Measurements from ENCODE around the gene PAX3. TPM values are rescaled to one million over a fixed set of nuclear protein-coding genes. Genes with fewer than 3 reads are reported as not detected.

The PAX3 gene
- total and polyA plus RNA-seq, 2 experiments from 2014 or later, result not detected

DNA sequence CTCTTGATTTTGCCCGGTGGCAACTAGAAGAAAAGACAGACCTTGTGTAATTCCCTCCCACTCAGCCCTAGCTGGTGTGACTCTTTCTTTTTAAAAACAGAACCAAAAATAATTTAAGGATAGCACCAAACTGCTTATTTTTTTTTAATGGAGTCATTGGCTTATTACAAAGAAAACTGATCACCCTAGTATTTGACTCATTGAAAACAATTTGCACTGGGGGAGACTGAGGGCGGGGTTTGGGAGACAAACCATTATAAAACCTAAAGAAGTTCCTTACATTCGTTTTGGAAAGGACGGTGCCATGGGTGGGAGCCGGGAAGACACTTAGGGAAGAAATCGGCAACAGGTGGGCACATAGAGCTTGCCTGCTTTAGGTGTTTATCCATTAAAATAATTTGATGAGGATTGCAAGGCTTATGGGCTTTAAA is 2.5 kb downstream of the PAX3 start:
- in situ Hi-C loops (cut with MboI), result no loop called here
- no peak for TF ChIP-seq EZH2phosphoT487 (IDR thresholded peaks at IDR 0.05; ENCODE audit: insufficient read depth, low read depth)
- TF ChIP-seq EZH2 (IDR thresholded peaks at IDR 0.05; ENCODE audit: insufficient read depth, poor library complexity, severe bottlenecking), result peak; percentile 48
- Histone ChIP-seq H3K4me2 (ENCODE audit: unreplicated experiment) (no peak overlapping the region), H3K4me3 (peak overlapping the region; percentile 50), H4K20me1 (ENCODE audit: insufficient read depth) (no peaks in the 10 kb centered on the region), H3K27me3 (replicated peaks; ENCODE audit: insufficient read depth) (peaks cover 98% of the 10 kb centered on the region), H3K27ac (no peak overlapping the region), H3F3A (ENCODE audit: insufficient read depth) (no peaks in the 10 kb centered on the region), H3K79me2 (ENCODE audit: insufficient read depth) (no peaks in the 10 kb centered on the region), H2AFZ (no peak overlapping the region), H3K9me3 (ENCODE audit: low read depth) (no peaks in the 10 kb centered on the region), H3K4me1 (ENCODE audit: insufficient read depth) (no peaks in the 10 kb centered on the region), H3K36me3 (ENCODE audit: low read depth) (no peaks in the 10 kb centered on the region), H3K9ac (no peak overlapping the region), H3K9me2 (ENCODE audit: insufficient read depth) (no peaks in the 10 kb centered on the region)
- 8 to 15% methylated on average over 6 of the region's 6 CpGs for WGBS, 2 experiments (ENCODE audit: low coverage in 1 of 2, low lambda C conversion rate in 2 of 2, missing lambda C conversion rate in 2 of 2)
- no peak for DNase-seq

DNA sequence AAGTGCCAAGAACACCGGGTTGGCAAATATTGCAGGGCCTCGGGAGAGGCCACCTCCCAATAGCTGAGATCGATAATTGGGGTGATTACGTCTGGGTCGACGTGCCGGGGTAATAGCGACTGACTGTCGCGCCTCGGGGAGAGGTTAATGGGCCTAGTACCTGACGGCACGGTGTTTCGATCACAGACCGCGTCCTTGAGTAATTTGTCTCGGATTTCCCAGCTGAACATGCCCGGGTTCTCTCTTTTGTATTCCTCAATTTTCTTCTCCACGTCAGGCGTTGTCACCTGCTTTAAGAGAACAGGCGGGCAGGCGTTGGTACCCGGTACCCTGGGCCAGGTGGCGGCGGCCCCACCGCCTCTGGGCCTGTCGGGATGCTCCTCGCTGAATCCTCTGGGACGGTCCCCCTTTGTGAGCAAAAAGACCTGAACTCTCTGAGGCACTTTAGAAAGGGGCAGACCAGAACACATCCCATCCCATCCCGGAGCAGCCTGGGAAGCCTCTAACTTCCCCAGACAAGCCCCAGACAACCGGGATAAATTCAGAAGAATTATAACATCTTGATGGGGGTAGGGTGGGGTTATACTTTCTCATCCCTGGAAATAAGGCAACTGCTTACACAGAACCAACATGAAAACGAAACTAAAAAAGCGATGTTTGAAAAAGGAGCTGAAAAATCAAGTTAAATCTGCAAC is 3.3 kb downstream of the PAX3 start:
- TF ChIP-seq EZH2 (IDR thresholded peaks at IDR 0.05; ENCODE audit: insufficient read depth, poor library complexity, severe bottlenecking) (no peak), EZH2phosphoT487 (IDR thresholded peaks at IDR 0.05; ENCODE audit: insufficient read depth, low read depth) (no peak)
- Histone ChIP-seq H3K4me1 (ENCODE audit: insufficient read depth) (no peaks in the 10 kb centered on the region), H3K9ac (no peak overlapping the region), H3K4me2 (ENCODE audit: unreplicated experiment) (peak overlapping the region; percentile 63), H3F3A (ENCODE audit: insufficient read depth) (no peaks in the 10 kb centered on the region), H3K79me2 (ENCODE audit: insufficient read depth) (no peaks in the 10 kb centered on the region), H3K36me3 (ENCODE audit: low read depth) (no peaks in the 10 kb centered on the region), H3K4me3 (peak overlapping the region; percentile 50), H3K27ac (no peak overlapping the region), H3K27me3 (replicated peaks; ENCODE audit: insufficient read depth) (peaks cover 98% of the 10 kb centered on the region), H3K9me3 (ENCODE audit: low read depth) (no peaks in the 10 kb centered on the region), H3K9me2 (ENCODE audit: insufficient read depth) (no peaks in the 10 kb centered on the region), H2AFZ (peak overlapping the region; percentile 18; the same call in 1 of the 2 replicates), H4K20me1 (ENCODE audit: insufficient read depth) (no peaks in the 10 kb centered on the region)
- no peak for DNase-seq
- WGBS, 2 experiments (ENCODE audit: low coverage in 1 of 2, low lambda C conversion rate in 2 of 2, missing lambda C conversion rate in 2 of 2), result 9 to 12% methylated on average over 33 of the region's 33 CpGs
- in situ Hi-C loops (cut with MboI), result no loop called here

DNA sequence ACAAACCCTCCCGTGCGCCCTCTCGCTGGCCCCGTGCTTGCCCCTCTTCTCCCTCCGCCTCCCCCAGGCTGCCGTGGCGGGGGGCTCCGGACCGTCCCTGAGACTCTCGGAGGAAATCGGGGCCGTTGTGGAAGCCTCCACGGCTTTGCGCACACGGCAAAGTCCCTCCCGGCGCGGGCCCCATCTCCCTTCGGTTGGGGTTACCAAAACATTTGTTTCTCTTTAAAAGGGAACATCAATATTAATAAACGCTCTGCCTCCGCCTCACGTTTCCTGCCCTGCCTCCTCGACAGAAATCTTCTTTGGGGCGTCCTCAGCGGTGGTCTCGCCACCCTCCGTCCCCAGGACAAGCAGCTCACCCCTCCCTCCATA is 3.8 kb downstream of the PAX3 start:
- no peaks in the 10 kb centered on the region for H3K9me2 ChIP-seq (ENCODE audit: insufficient read depth)
- 2% methylated on average over 27 of the region's 27 CpGs for WGBS, 2 experiments (ENCODE audit: low coverage in 1 of 2, low lambda C conversion rate in 2 of 2, missing lambda C conversion rate in 2 of 2)
- no peak overlapping the region for H2AFZ ChIP-seq
- TF ChIP-seq EZH2 (IDR thresholded peaks at IDR 0.05; ENCODE audit: insufficient read depth, poor library complexity, severe bottlenecking) (peak; percentile 75), EZH2phosphoT487 (IDR thresholded peaks at IDR 0.05; ENCODE audit: insufficient read depth, low read depth) (no peak)
- in situ Hi-C loops (cut with MboI), result no loop called here
- no peak overlapping the region for H3K9ac ChIP-seq
- H3K4me1 ChIP-seq (ENCODE audit: insufficient read depth), result no peaks in the 10 kb centered on the region
- no peak overlapping the region for H3K4me2 ChIP-seq (ENCODE audit: unreplicated experiment)
- no peaks in the 10 kb centered on the region for H3K79me2 ChIP-seq (ENCODE audit: insufficient read depth)
- H3K27ac ChIP-seq, result no peak overlapping the region
- H3K9me3 ChIP-seq (ENCODE audit: low read depth), result no peaks in the 10 kb centered on the region
- H3K4me3 ChIP-seq, result peak overlapping the region; percentile 50
- no peaks in the 10 kb centered on the region for H4K20me1 ChIP-seq (ENCODE audit: insufficient read depth)
- no peaks in the 10 kb centered on the region for H3F3A ChIP-seq (ENCODE audit: insufficient read depth)
- H3K36me3 ChIP-seq (ENCODE audit: low read depth), result no peaks in the 10 kb centered on the region
- DNase-seq, result no peak
- peaks cover 98% of the 10 kb centered on the region for H3K27me3 ChIP-seq (replicated peaks; ENCODE audit: insufficient read depth)

DNA sequence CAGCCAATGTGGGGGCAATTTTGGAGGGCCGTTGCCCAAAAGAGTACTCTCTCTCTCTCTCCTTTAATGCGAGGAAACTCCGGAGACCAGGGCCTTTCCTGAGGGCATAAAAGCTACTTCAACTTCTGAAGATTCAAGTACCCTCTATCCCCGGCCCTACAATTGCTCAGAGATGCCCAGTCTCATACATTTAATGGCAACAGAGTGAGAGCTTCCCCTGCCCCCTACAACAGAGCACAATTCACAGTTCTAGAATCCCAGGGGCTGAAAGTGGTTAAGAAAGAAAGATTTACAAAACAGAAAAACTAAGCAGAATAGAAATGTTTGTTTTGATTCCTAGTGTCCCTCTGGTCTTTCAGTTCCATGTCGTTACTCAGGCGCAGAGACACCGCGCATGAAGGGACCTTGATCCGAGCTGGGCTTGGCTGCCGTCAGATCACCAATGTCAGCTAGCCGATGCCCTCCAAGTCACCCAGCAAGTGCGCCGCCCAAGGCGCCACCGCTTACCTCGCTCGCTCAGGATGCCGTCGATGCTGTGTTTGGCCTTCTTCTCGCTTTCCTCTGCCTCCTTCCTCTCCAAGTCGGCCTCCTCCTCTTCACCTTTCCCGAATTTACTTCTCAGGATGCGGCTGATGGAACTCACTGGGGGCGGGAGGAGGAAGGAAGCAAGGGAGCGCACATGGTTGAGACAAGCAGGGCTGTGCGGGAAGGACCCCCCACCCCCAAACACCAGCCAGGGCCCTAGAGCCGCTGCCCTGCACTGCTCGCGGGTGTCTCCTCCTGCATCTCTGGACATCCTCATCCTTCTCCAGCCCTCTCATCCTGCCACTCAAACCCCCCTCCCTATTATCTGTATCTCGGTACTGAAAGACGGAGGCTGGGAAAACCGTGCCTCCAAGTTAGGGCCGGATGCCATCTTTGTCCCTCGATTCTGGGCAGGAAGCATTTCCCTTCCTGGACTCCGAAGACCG is 4.9 kb downstream of the PAX3 start:
- no peak overlapping the region for H3K9ac ChIP-seq
- no peak overlapping the region for H3K4me2 ChIP-seq (ENCODE audit: unreplicated experiment)
- no peaks in the 10 kb centered on the region for H3K4me1 ChIP-seq (ENCODE audit: insufficient read depth)
- no peaks in the 10 kb centered on the region for H4K20me1 ChIP-seq (ENCODE audit: insufficient read depth)
- in situ Hi-C loops (cut with MboI), result no loop called here
- H2AFZ ChIP-seq, result no peak overlapping the region
- 16 to 17% methylated on average over 33 to 36 of the region's 36 CpGs for WGBS, 2 experiments (ENCODE audit: low coverage in 1 of 2, low lambda C conversion rate in 2 of 2, missing lambda C conversion rate in 2 of 2)
- no peaks in the 10 kb centered on the region for H3F3A ChIP-seq (ENCODE audit: insufficient read depth)
- H3K9me2 ChIP-seq (ENCODE audit: insufficient read depth), result no peaks in the 10 kb centered on the region
- TF ChIP-seq EZH2 (IDR thresholded peaks at IDR 0.05; ENCODE audit: insufficient read depth, poor library complexity, severe bottlenecking) (no peak), EZH2phosphoT487 (IDR thresholded peaks at IDR 0.05; ENCODE audit: insufficient read depth, low read depth) (0 out of 2 replicates have a peak, but pooled peaks have one; percentile 38)
- H3K36me3 ChIP-seq (ENCODE audit: low read depth), result no peaks in the 10 kb centered on the region
- peaks cover 98% of the 10 kb centered on the region for H3K27me3 ChIP-seq (replicated peaks; ENCODE audit: insufficient read depth)
- H3K27ac ChIP-seq, result no peak overlapping the region
- H3K9me3 ChIP-seq (ENCODE audit: low read depth), result no peaks in the 10 kb centered on the region
- no peak for DNase-seq
- no peak overlapping the region for H3K4me3 ChIP-seq
- no peaks in the 10 kb centered on the region for H3K79me2 ChIP-seq (ENCODE audit: insufficient read depth)
